B cell (primary cell): ENCODE measurements around the gene RABEP1. TPM values are rescaled to one million over a fixed set of nuclear protein-coding genes. Genes with fewer than 3 reads are reported as not detected.

Experiments
- ATAC-seq: fragments of 200-7000 bp; cut with Tn5 transposase; one replicate; pipeline ENCODE4 v1.10.0; 2021; ENCODE audit warnings: low read depth, mild to moderate bottlenecking, moderate number of reproducible peaks, moderate library complexity
- CTCF ChIA-PET: fragments of 350-600 bp; sonication (Branson Sonifier 250); formaldehyde crosslinking; loops from one replicate; lab custom pipeline; 2021; ENCODE audit warnings: antibody characterized with exemption, inconsistent platforms; lab: Charles Lee
- POLR2A ChIA-PET: fragments of 350-600 bp; sonication (Branson Sonifier 250); formaldehyde crosslinking; loops from one replicate; lab custom pipeline; 2021; ENCODE audit warnings: antibody characterized with exemption; lab: Charles Lee
- DNase-seq: peaks from one replicate; pipeline ENCODE4 v3.0.0; 2013
- H2AFZ ChIP-seq: 2 replicates; pipeline ENCODE4 v1.6.1; 2012; ENCODE audit warnings: mild to moderate bottlenecking, low read depth, low read length; ENCODE audit not compliant: insufficient read depth, poor library complexity, severe bottlenecking
- H3K27ac ChIP-seq, 2 donors: 1 replicate in 1 of 2; 2 replicates in 1 of 2; pipeline ENCODE4 v1.5.1; 2012 to 2013; ENCODE audit warnings: low read length in 2 of 2, mild to moderate bottlenecking in 2 of 2, moderate library complexity in 1 of 2
- H3K27me3 ChIP-seq, 4 experiments: fragments of 200-600 bp in 1 of 4; sonication (generic) in 1 of 4; replicated peaks in 1 of 4; 1 replicate in 2 of 4; 2 replicates in 2 of 4; pipeline versions ENCODE4 v1.6.1 to v1.7.0; 2013 to 2016; ENCODE audit warnings: low read length in 3 of 4, mild to moderate bottlenecking in 2 of 4, mixed read lengths in 1 of 4, moderate library complexity in 1 of 4; ENCODE audit not compliant: insufficient read depth in 4 of 4, control insufficient read depth in 3 of 4; ENCODE audit errors: control extremely low read depth in 1 of 4
- H3K36me3 ChIP-seq, 2 experiments: replicated peaks in 1 of 2; 1 replicate in 1 of 2; 2 replicates in 1 of 2; pipeline versions ENCODE4 v1.6.1 to v1.7.1; 2013; ENCODE audit warnings: low read length in 1 of 2; ENCODE audit not compliant: insufficient read depth in 2 of 2, control insufficient read depth in 1 of 2; ENCODE audit errors: control extremely low read depth in 1 of 2, extremely low read depth in 1 of 2
- H3K4me1 ChIP-seq, 2 donors: fragments of 200-600 bp in 1 of 2; sonication (generic) in 1 of 2; 1 replicate in 1 of 2; 2 replicates in 1 of 2; pipeline versions ENCODE4 v1.5.1 to v1.6.1; 2013 to 2017; ENCODE audit warnings: low read length in 2 of 2; ENCODE audit not compliant: control insufficient read depth in 2 of 2, insufficient read depth in 2 of 2
- H3K4me2 ChIP-seq: replicated peaks from 2 replicates; pipeline ENCODE3; 2012; ENCODE audit warnings: mild to moderate bottlenecking, low read depth, low read length; ENCODE audit not compliant: poor library complexity, severe bottlenecking
- H3K4me3 ChIP-seq, 5 experiments: fragments of 200-600 bp in 1 of 5; sonication (generic) in 1 of 5; 1 replicate in 3 of 5; 2 replicates in 2 of 5; pipeline versions ENCODE4 v1.5.1 to v1.7.0; 2011 to 2016; ENCODE audit warnings: low read length in 4 of 5, mild to moderate bottlenecking in 4 of 5, low read depth in 2 of 5, control low read depth in 1 of 5, moderate library complexity in 1 of 5; ENCODE audit not compliant: insufficient read depth in 1 of 5; ENCODE audit errors: control extremely low read depth in 1 of 5, extremely low read depth in 1 of 5
- H3K79me2 ChIP-seq: fragments of 200-600 bp; sonication (generic); one replicate; pipeline ENCODE4 v1.6.0; 2016; ENCODE audit warnings: low read length; ENCODE audit not compliant: control insufficient read depth, insufficient read depth
- H3K9ac ChIP-seq: fragments of 200-600 bp; sonication (generic); 2 replicates; pipeline ENCODE4 v1.6.1; 2017; ENCODE audit warnings: mild to moderate bottlenecking, low read length, moderate library complexity
- H3K9me3 ChIP-seq, 3 donors: one replicate each; pipeline versions ENCODE4 v1.6.1 to v1.7.1; 2013; ENCODE audit warnings: low read length in 2 of 3; ENCODE audit not compliant: control insufficient read depth in 2 of 3, insufficient read depth in 1 of 3; ENCODE audit errors: control extremely low read depth in 1 of 3
- H4K20me1 ChIP-seq: 2 replicates; pipeline ENCODE4 v1.6.0; 2012; ENCODE audit warnings: mild to moderate bottlenecking, low read length; ENCODE audit not compliant: insufficient read depth, control insufficient read depth, poor library complexity, severe bottlenecking
- H3K27ac Mint-ChIP-seq: one replicate; pipeline ENCODE4 v1.8.0; 2021; ENCODE audit warnings: mixed read lengths
- H3K27me3 Mint-ChIP-seq: one replicate; pipeline ENCODE4 v1.8.0; 2021; ENCODE audit warnings: mixed read lengths
- H3K4me1 Mint-ChIP-seq: one replicate; pipeline ENCODE4 v1.8.0; 2021; ENCODE audit warnings: mixed read lengths
- H3K4me3 Mint-ChIP-seq: one replicate; pipeline ENCODE4 v1.8.0; 2021; ENCODE audit warnings: mixed read lengths
- H3K9me3 Mint-ChIP-seq: one replicate; pipeline ENCODE4 v1.8.0; 2022; ENCODE audit warnings: mixed read lengths; ENCODE audit not compliant: insufficient read depth
- CTCF ChIP-seq: fragments of 200-600 bp; IDR thresholded peaks from one replicate; pipeline ENCODE4 v1.8.0; 2022; ENCODE audit warnings: antibody characterized with exemption, mild to moderate bottlenecking
- EZH2 ChIP-seq: IDR thresholded peaks from 2 replicates; pipeline ENCODE4 v1.6.1; 2012; ENCODE audit warnings: borderline replicate concordance, low read depth, mild to moderate bottlenecking, moderate library complexity, low read length; ENCODE audit not compliant: insufficient read depth, poor library complexity, severe bottlenecking
- WGBS: methylation state at CpG from one replicate; pipeline ENCODE4 v1.1.5; 2013; ENCODE audit warnings: missing lambda C conversion rate; ENCODE audit not compliant: insufficient coverage; 5-methylcytosine and 5-hydroxymethylcytosine counted together
- intact Hi-C: fragments of 100-400 bp; cut with micrococcal nuclease; formaldehyde crosslinking; loops from one replicate; pipeline ENCODE4 v1.10.0; 2022
- polyA plus RNA-seq: library from polyadenylated mRNA; depleted of rRNA; stranded (reverse); fragments of >200 nt; gene quantifications from 2 replicates; pipeline ENCODE4 v1.2.3, GENCODE V29; 2012
- total RNA-seq, 2 donors: library from RNA; stranded (reverse); fragments of 120-200 nt in 1 of 2; gene quantifications; 1 replicate in 1 of 2; 2 replicates in 1 of 2; pipeline versions ENCODE4 v1.2.3 to v1.2.4, GENCODE V29; 2013 to 2022

RABEP1 gene
- total and polyA plus RNA-seq, 2 donors (not counting 1 experiment from before 2014, with no cell fraction given), result 24.2 to 86.1 TPM

- CTCF ChIA-PET, result interaction anchor here (1.8 kb wide), 1 partner anchor 9 kb away, joined by 7 read pairs; no protein-coding TSS in a partner anchor
- H3K9ac ChIP-seq, result no peak overlapping the region
- H3K27ac ChIP-seq, result no peak overlapping the region
- Mint-ChIP-seq H3K27ac (peak overlapping the region; percentile 17), H3K27me3 (no peaks in the 10 kb centered on the region), H3K4me3 (no peak overlapping the region), H3K9me3 (no peaks in the 10 kb centered on the region), H3K4me1 (peaks cover 13% of the 10 kb centered on the region)
- H3K79me2 ChIP-seq, result peaks cover 54% of the 10 kb centered on the region
- TF ChIP-seq EZH2 (no peak), CTCF (no peak)
- H3K4me3 ChIP-seq, result no peak overlapping the region
- POLR2A ChIA-PET, result no interaction called here
- peaks cover 0 to 3% of the 10 kb centered on the region in 2 donors for H3K4me1 ChIP-seq
- no peak overlapping the region for H3K4me2 ChIP-seq
- intact Hi-C loops, result no loop called here
- no peak for DNase-seq
- no peak for ATAC-seq
- H3K27me3 ChIP-seq, result no peaks in the 10 kb centered on the region
- peaks cover 0 to 84% of the 10 kb centered on the region in 2 experiments for H3K36me3 ChIP-seq
- WGBS, result 83% methylated on average over 1 of the region's 3 CpGs
- H2AFZ ChIP-seq, result no peak overlapping the region
- H4K20me1 ChIP-seq, result peaks cover 35% of the 10 kb centered on the region
- H3K9me3 ChIP-seq, result no peaks in the 10 kb centered on the region
Measured at GRCh38 chr17:5431949-5432556, 150.0 kb downstream of the RABEP1 start.

- Mint-ChIP-seq H3K9me3 (no peaks in the 10 kb centered on the region), H3K4me3 (no peak overlapping the region), H3K4me1 (peaks cover 28% of the 10 kb centered on the region), H3K27me3 (no peaks in the 10 kb centered on the region), H3K27ac (no peak overlapping the region)
- no peaks in the 10 kb centered on the region for H3K9me3 ChIP-seq
- no peak overlapping the region for H3K4me2 ChIP-seq
- peak overlapping the region in 1 of 2 donors; percentile 9 for H3K27ac ChIP-seq
- DNase-seq (no peak), ATAC-seq (no peak)
- CTCF ChIA-PET, result interaction anchor here (0.7 kb wide), 1 partner anchor 11 kb away, joined by 3 read pairs; no protein-coding TSS in a partner anchor
- POLR2A ChIA-PET, result interaction anchor here (1.0 kb wide), 1 partner anchor 15 kb away, joined by 8 read pairs; the partner anchor contains the start of genes NUP88 and RPAIN
- H2AFZ ChIP-seq, result no peak overlapping the region
- H4K20me1 ChIP-seq, result peaks cover 16% of the 10 kb centered on the region
- intact Hi-C loops, result no loop called here
- H3K9ac ChIP-seq, result no peak overlapping the region
- peaks cover 53% of the 10 kb centered on the region for H3K79me2 ChIP-seq
- 100% methylated on average over 2 of the region's 2 CpGs for WGBS
- no peaks in the 10 kb centered on the region for H3K27me3 ChIP-seq
- H3K36me3 ChIP-seq, result peaks cover 1 to 63% of the 10 kb centered on the region in 2 experiments
- peaks cover 14 to 26% of the 10 kb centered on the region in 2 donors for H3K4me1 ChIP-seq
- no peak for TF ChIP-seq CTCF
- no peak for TF ChIP-seq EZH2
- no peak overlapping the region for H3K4me3 ChIP-seq
Measured at GRCh38 chr17:5434984-5435383, 152.9 kb downstream of the RABEP1 start.
